ENCODE measurements around the gene ELOVL4. TPM values are rescaled to one million over a fixed set of nuclear protein-coding genes. Genes with fewer than 3 reads are reported as not detected.
A peak's percentile ranks its signal among the peaks of the same experiment; 100 is the strongest.

ELOVL4 gene
- total and polyA plus RNA-seq, 12 donors = 0.11 to 2.1 (median 0.52) TPM; not detected in 1

- Histone ChIP-seq H3K4me1 (replicated peaks in 1 of 2) (no peaks in the 10 kb centered on the region), H3K36me3 (replicated peaks in 1 of 2) (no peaks in the 10 kb centered on the region), H3K9me3 (replicated peaks in 1 of 3) (no peaks in the 10 kb centered on the region), H3K4me3 (no peak overlapping the region), H3K27ac (no peak overlapping the region), H3K27me3 (no peaks in the 10 kb centered on the region)
- TF ChIP-seq POLR2A (IDR thresholded peaks at IDR 0.05) = no peak
- TF ChIP-seq CTCF (IDR thresholded peaks at IDR 0.05) = peak; percentile 25 to 63 (median 45)
- peak in 6 of 7 donors; percentile 19 to 59 (median 41) for DNase-seq
- intact Hi-C loops (cut with DNase I) = loop anchor here in 1 of 2 donors (5.0 kb wide), 1 partner anchor 91 kb away; no protein-coding TSS in a partner anchor
- WGBS, 4 donors = 22 to 35% (median 32%) methylated on average over 12 of the region's 12 CpGs
Measured at GRCh38 chr6:79868098-79868722, 79.1 kb downstream of the ELOVL4 start.

Other genes starting within 250 kb of the ELOVL4 start
- gene TTK, start 57.1 kb upstream of the ELOVL4 start, total RNA-seq = 10 to 100 TPM in 1 of 9 donors, 1 to 10 TPM in 4, under 1 TPM in 4; 0.12 to 10.6 (median 1.1) TPM
- gene TTK, start 57.1 kb upstream of the ELOVL4 start, polyA plus RNA-seq = 1 to 10 TPM in 1 of 3 donors, under 1 TPM in 2; 0.24 to 1.6 (median 0.37) TPM
- 10 to 100 TPM; 12.2 to 33.9 (median 20.4) TPM for gene BCKDHB, start 159.1 kb upstream of the ELOVL4 start, total RNA-seq
- 10 to 100 TPM in 1 of 3 donors, 1 to 10 TPM in 2; 6.4 to 21.5 (median 6.7) TPM for gene BCKDHB, start 159.1 kb upstream of the ELOVL4 start, polyA plus RNA-seq

Measured in adrenal gland (tissue), 12 donors.